HK-2 (cell line): ENCODE measurements around the gene MRLN.

Source experiments
- DNase-seq: peaks from one replicate; pipeline ENCODE4 v3.0.0-alpha.2; 2018; ENCODE audit not compliant: unreplicated experiment

MRLN gene

GRCh38 chr10:59705931-59706330, 47.3 kb downstream of the MRLN start:
- DNase-seq, result no peak

- DNase-seq, result no peak
Measured at GRCh38 chr10:59704630-59705029, 48.6 kb downstream of the MRLN start.

GRCh38 chr10:59702347-59702746, 50.9 kb downstream of the MRLN start:
- no peak for DNase-seq

- no peak for DNase-seq
Measured at GRCh38 chr10:59700709-59701108, 52.5 kb downstream of the MRLN start.

GRCh38 chr10:59698326-59698725, 54.9 kb downstream of the MRLN start:
- no peak for DNase-seq

GRCh38 chr10:59695637-59696036, 57.6 kb downstream of the MRLN start:
- no peak for DNase-seq

GRCh38 chr10:59694936-59695335, 58.3 kb downstream of the MRLN start:
- no peak for DNase-seq

- DNase-seq, result no peak
Measured at GRCh38 chr10:59692113-59692512, 61.1 kb downstream of the MRLN start.

- no peak for DNase-seq
Measured at GRCh38 chr10:59688921-59689351, 64.3 kb downstream of the MRLN start.

- no peak for DNase-seq
Measured at GRCh38 chr10:59687657-59688056, 65.6 kb downstream of the MRLN start.
